Measurements from ENCODE around the gene PMEL. TPM values are rescaled to one million over a fixed set of nuclear protein-coding genes. Genes with fewer than 3 reads are reported as not detected.
A peak's percentile ranks its signal among the peaks of the same experiment; 100 is the strongest.
"Not testable (repeated sequence)": the region's sequence is repeated elsewhere in the genome, so short reads cannot be mapped to it uniquely, and the experiment has no call there.

Gene PMEL
- total RNA-seq, 1 experiment from 2014 or later, result 2.0 TPM

DNA sequence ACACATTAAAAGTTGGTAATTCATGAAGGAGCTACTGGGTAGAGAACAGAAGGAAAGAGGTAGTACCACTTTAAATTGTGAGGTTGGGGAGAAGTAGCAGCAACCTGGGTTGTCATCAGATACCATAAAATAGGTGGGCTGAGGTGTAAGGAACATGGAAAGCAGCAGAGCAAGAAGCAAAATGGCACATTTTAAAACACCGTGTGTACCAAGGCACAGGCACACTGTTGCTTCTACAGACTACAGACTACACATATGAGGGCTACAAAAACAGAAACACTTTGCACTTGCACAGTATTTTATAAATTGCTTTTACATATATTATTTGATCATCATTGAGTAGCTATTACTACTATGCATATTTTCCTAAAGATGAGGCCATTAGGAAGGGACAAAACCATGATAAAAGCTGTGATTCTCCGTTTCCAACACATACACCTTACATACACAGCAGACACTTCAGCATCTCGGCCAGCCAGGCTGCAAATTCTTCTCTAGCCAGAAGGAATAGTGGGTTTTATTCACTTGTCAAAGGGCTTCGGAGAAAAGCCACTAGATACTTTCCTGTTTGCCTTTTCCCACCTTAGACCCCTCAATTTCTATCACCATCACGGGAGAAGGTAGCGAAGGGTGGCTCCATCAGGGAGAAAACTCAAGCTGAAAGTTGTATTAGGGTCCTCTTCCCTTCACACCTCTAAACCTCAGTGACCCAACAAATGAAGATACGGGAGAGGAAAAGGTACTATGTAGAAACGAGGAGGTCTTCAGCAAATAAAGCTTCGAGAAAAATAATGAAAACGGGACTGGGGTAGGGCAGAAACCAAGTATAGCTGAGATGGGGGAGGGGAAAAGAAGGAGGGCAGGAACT is 39.7 kb downstream of the PMEL start:
- TF ChIP-seq EZH2 (IDR thresholded peaks at IDR 0.05; ENCODE audit: low read length, unreplicated experiment), result no peak
- no peak for TF ChIP-seq EZH2phosphoT487 (IDR thresholded peaks at IDR 0.05; ENCODE audit: borderline replicate concordance, low read length)
- TF ChIP-seq, protein P1, sequence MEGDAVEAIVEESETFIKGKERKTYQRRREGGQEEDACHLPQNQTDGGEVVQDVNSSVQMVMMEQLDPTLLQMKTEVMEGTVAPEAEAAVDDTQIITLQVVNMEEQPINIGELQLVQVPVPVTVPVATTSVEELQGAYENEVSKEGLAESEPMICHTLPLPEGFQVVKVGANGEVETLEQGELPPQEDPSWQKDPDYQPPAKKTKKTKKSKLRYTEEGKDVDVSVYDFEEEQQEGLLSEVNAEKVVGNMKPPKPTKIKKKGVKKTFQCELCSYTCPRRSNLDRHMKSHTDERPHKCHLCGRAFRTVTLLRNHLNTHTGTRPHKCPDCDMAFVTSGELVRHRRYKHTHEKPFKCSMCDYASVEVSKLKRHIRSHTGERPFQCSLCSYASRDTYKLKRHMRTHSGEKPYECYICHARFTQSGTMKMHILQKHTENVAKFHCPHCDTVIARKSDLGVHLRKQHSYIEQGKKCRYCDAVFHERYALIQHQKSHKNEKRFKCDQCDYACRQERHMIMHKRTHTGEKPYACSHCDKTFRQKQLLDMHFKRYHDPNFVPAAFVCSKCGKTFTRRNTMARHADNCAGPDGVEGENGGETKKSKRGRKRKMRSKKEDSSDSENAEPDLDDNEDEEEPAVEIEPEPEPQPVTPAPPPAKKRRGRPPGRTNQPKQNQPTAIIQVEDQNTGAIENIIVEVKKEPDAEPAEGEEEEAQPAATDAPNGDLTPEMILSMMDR (conservative IDR thresholded peaks at IDR 0.05; ENCODE audit: low read depth, low read length), result no peak
- peak; percentile 2; the same call in 1 of the 2 replicates for ATAC-seq
- H3K4me1 ChIP-seq (ENCODE audit: insufficient read depth, low read length), result peaks cover 42% of the 10 kb centered on the region
- H3K36me3 ChIP-seq (ENCODE audit: low read depth, low read length), result no peaks in the 10 kb centered on the region
- CTCF ChIA-PET, result interaction anchor here (0.5 to 1.2 kb wide), 5 partner anchors 13 to 108 kb away, joined by 3 to 7 read pairs (median 4); partner anchors contain the start of genes ORMDL2, RAB5B and SARNP
- DNase-seq, result no peak
- POLR2A ChIA-PET (ENCODE audit: unreplicated experiment), result interaction anchor here (0.6 to 0.9 kb wide), 3 partner anchors 43 to 196 kb away, joined by 3 to 5 read pairs (median 3); no protein-coding TSS in a partner anchor
- H3K27ac ChIP-seq (ENCODE audit: low read length), result peak overlapping the region; percentile 85
- H4K20me1 ChIP-seq (ENCODE audit: low read length), result no peaks in the 10 kb centered on the region
- intact Hi-C loops (cut with micrococcal nuclease), result no loop called here
- H3K4me3 ChIP-seq (ENCODE audit: low read length), result peak overlapping the region; percentile 90
- H3K9me3 ChIP-seq (ENCODE audit: low read length), result no peaks in the 10 kb centered on the region
- H2AFZ ChIP-seq (ENCODE audit: low read length), result peak overlapping the region; percentile 86; the same call in 1 of the 2 replicates
- peak overlapping the region; percentile 91 for H3K4me2 ChIP-seq (ENCODE audit: low read length)
- no peaks in the 10 kb centered on the region for H3K27me3 ChIP-seq (ENCODE audit: low read length)
- peaks cover 51% of the 10 kb centered on the region for H3K79me2 ChIP-seq (ENCODE audit: low read length)
- BruUV-seq (replicated peaks), result TSS peak; percentile 46
- H3K9me2 ChIP-seq (replicated peaks; ENCODE audit: low read length), result no peaks in the 10 kb centered on the region
- H3F3A ChIP-seq (ENCODE audit: low read length, unreplicated experiment), result peaks cover 6% of the 10 kb centered on the region
- peak overlapping the region; percentile 82 for H3K9ac ChIP-seq (ENCODE audit: low read length)

DNA sequence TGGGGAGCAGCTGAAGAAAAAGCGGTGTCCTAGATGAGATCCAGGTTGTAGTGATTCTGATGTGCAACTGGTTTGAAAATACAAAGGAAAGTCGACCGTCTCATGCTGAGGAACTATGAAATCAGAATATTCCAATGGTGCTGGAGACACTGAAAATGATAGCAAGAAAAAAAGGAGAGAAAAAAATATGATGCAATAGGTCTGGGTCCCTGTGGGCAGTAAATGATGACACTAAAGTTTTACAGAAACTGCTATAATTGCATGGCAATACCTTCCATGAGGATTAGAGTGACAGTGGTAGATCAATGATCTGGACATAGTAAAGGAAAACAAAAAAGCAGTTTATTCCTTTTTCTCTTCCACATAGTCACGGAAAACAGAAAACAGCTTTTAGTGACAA is 40.5 kb downstream of the PMEL start:
- DNase-seq (no peak), ATAC-seq (no peak)
- Histone ChIP-seq H3K9me3 (ENCODE audit: low read length) (no peaks in the 10 kb centered on the region), H3K4me3 (ENCODE audit: low read length) (peak overlapping the region; percentile 90; the same call in 1 of the 2 replicates), H3K36me3 (ENCODE audit: low read depth, low read length) (no peaks in the 10 kb centered on the region), H2AFZ (ENCODE audit: low read length) (no peak overlapping the region), H3K27ac (ENCODE audit: low read length) (no peak overlapping the region), H3K4me2 (ENCODE audit: low read length) (peak overlapping the region; percentile 91), H3K9me2 (replicated peaks; ENCODE audit: low read length) (no peaks in the 10 kb centered on the region), H3K27me3 (ENCODE audit: low read length) (no peaks in the 10 kb centered on the region), H4K20me1 (ENCODE audit: low read length) (no peaks in the 10 kb centered on the region), H3K4me1 (ENCODE audit: insufficient read depth, low read length) (peaks cover 35% of the 10 kb centered on the region), H3F3A (ENCODE audit: low read length, unreplicated experiment) (peaks cover 6% of the 10 kb centered on the region), H3K9ac (ENCODE audit: low read length) (no peak overlapping the region), H3K79me2 (ENCODE audit: low read length) (peaks cover 58% of the 10 kb centered on the region)
- BruUV-seq (replicated peaks), result no TSS peak
- ChIA-PET POLR2A (ENCODE audit: unreplicated experiment) (no interaction called here), CTCF (interaction anchor here (0.5 to 1.2 kb wide), 2 partner anchors 36 to 49 kb away, joined by 3 to 7 read pairs; partner anchors contain the start of gene RAB5B)
- TF ChIP-seq, protein P1 (conservative IDR thresholded peaks at IDR 0.05; ENCODE audit: low read depth, low read length), result no peak
- no peak for TF ChIP-seq EZH2phosphoT487 (IDR thresholded peaks at IDR 0.05; ENCODE audit: borderline replicate concordance, low read length)
- TF ChIP-seq EZH2 (IDR thresholded peaks at IDR 0.05; ENCODE audit: low read length, unreplicated experiment), result no peak
- intact Hi-C loops (cut with micrococcal nuclease), result no loop called here

DNA sequence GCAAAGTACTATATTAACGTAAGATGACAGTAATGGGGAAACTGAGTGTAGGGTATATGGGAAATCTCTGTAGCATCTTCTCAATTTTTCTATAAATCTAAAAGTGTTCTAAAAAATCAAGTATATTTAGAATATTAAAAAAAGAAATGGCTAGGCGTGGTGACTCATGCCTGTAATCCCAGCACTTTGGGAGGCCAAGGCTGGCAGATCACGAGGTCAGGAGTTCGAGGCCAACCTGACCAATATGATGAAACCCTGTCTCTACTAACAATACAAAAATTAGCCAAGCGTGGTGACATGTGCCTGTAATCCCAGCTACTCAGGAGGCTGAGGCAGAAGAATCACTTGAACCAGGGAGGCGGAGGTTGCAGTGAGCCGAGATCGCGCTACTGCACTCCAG is 42.2 kb downstream of the PMEL start:
- H3F3A ChIP-seq (ENCODE audit: low read length, unreplicated experiment); CTCF ChIA-PET; H4K20me1 ChIP-seq (ENCODE audit: low read length); H3K4me2 ChIP-seq (ENCODE audit: low read length); H3K9me2 ChIP-seq (replicated peaks; ENCODE audit: low read length); H2AFZ ChIP-seq (ENCODE audit: low read length); H3K9me3 ChIP-seq (ENCODE audit: low read length); intact Hi-C loops (cut with micrococcal nuclease); H3K9ac ChIP-seq (ENCODE audit: low read length); DNase-seq; POLR2A ChIA-PET (ENCODE audit: unreplicated experiment); H3K27ac ChIP-seq (ENCODE audit: low read length); H3K27me3 ChIP-seq (ENCODE audit: low read length); ATAC-seq; H3K4me3 ChIP-seq (ENCODE audit: low read length); H3K36me3 ChIP-seq (ENCODE audit: low read depth, low read length); BruUV-seq (replicated peaks): not testable (repeated sequence)
- peaks cover 70% of the 10 kb centered on the region for H3K79me2 ChIP-seq (ENCODE audit: low read length)
- H3K4me1 ChIP-seq (ENCODE audit: insufficient read depth, low read length), result peaks cover 37% of the 10 kb centered on the region

Measured in PC-3 (cell line).